T-helper 17 cell (primary cell): ENCODE results near the gene ZNF132. TPM values are rescaled to one million over a fixed set of nuclear protein-coding genes. Genes with fewer than 3 reads are reported as not detected.
"Not testable (repeated sequence)": the region's sequence is repeated elsewhere in the genome, so short reads cannot be mapped to it uniquely, and the experiment has no call there.

ENCODE experiments used
- ATAC-seq: fragments of 150-1000 bp; cut with Tn5 transposase; 2 replicates; pipeline ENCODE4 v1.10.0; 2021; ENCODE audit warnings: mild to moderate bottlenecking, moderate library complexity
- DNase-seq, 3 donors: peaks; one replicate each; pipeline versions ENCODE4 v3.0.0 to v3.0.0-alpha.2; 2020 to 2021
- H3K9me3 ChIP-seq: one replicate; pipeline ENCODE4 v1.7.0; 2013; ENCODE audit warnings: low read length, mild to moderate bottlenecking; ENCODE audit not compliant: control insufficient read depth, poor library complexity, severe bottlenecking
- H3K27ac Mint-ChIP-seq: one replicate; pipeline ENCODE4 v1.8.0; 2022; ENCODE audit warnings: mild to moderate bottlenecking, moderate library complexity, mixed read lengths
- H3K27me3 Mint-ChIP-seq: one replicate; pipeline ENCODE4 v1.8.0; 2022; ENCODE audit warnings: mixed read lengths
- H3K36me3 Mint-ChIP-seq: one replicate; pipeline ENCODE4 v1.8.0; 2022; ENCODE audit warnings: low read depth, mixed read lengths
- H3K4me1 Mint-ChIP-seq: one replicate; pipeline ENCODE4 v1.8.0; 2022; ENCODE audit warnings: mild to moderate bottlenecking, mixed read lengths
- H3K4me3 Mint-ChIP-seq: one replicate; pipeline ENCODE4 v1.8.0; 2022; ENCODE audit warnings: mild to moderate bottlenecking, moderate library complexity, mixed read lengths
- total RNA-seq, 4 donors: library from RNA in 2 of 4; stranded (reverse) in 2 of 4; gene quantifications; one replicate each; pipeline ENCODE4 v1.2.3 and lab custom pipeline; 2022 to 2026

Gene ZNF132
- total RNA-seq (1 to 10 TPM in 1 of 2 donors, under 1 TPM in 1; 0.76 to 1.7 TPM), total RNA-seq (lab: John Stamatoyannopoulos, UW) (2.9 to 3.2 reads per million in 2 donors)

DNA sequence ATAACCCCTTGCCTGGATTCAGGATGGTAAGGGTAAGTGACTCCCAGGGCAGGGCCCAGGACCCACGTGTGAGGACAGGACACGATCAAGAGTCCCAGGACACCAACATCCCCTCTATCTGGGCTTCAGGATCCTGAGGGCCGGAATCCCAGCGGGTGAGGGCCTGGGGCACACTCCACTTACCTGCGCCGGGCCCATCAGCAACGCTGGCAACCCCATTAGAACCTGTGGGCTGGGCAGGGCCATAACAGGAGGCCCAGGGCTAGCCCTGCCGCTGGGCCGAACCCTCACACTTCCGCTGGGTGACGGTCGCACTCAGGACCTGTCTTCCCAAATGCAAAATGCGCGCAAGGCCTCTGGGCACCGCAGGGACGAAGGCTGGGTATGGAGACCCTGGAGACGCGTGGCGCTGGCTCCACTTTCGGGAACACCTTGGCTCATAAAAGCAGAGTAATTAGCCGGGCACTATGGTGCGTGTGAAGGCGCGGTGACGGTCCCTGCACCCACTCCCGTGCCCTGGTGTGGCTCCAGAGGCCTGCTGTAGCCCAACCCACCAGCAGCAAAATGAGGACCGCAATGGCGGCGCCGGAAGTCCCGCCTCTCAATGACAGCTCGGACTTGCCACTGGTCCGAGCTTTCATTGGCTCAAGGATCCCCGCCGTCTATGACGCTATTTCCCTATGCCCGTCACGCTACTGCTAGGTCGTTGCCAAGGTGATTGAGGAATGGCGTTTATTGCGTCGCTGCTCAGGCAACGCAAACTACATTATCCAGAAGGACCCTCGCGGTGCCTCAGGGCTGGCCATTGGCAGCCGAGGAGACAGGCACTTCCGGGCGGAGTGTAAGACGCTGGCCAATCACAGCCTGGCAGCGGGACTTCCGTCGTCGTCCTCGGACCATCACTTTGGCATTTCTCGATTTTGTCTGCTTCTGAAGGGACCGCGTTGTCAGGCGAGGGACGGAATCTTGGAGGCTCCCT, at the start of gene ZNF132:
ZNF132 (minus strand) TSS at position 578 of the 979 bp plus-strand sequence; CDS start at position 246, 332 bp downstream.
- peak; percentile 85 to 90 (median 88) for DNase-seq
- peak; percentile 97 for ATAC-seq
- peak within 1 kb of the TSS; percentile 84 for H3K4me3 Mint-ChIP-seq
- H3K9me3 ChIP-seq, result peaks cover 11% of the 10 kb centered on the region
- peak within 1 kb of the TSS; percentile 94 for H3K27ac Mint-ChIP-seq
- no peaks in the 10 kb centered on the region for H3K27me3 Mint-ChIP-seq
- no peaks in the 10 kb centered on the region for H3K36me3 Mint-ChIP-seq
- peaks cover 2% of the 10 kb centered on the region for H3K4me1 Mint-ChIP-seq

DNA sequence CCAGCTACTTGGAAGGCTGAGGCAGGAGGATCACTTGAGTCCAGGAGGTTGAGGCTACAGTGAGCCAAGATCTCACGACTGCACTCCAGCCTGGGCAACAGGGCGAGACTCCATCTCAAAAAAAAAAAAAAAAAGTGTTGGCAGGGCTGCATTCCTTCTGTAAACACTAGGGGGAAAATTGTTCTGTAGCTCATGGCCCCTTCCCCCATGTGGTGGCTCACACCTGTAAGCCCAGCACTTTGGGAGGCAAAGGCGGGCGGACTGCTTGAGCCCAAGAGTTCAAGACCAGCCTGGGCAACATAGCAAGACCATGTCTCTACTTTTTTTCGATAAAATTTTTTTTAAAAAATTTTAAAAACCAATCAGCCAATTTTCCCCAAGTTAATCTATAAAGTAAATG, 44.4 kb upstream of the ZNF132 start:
- not testable (repeated sequence) for ATAC-seq, H3K9me3 ChIP-seq, DNase-seq, H3K27ac Mint-ChIP-seq, H3K4me3 Mint-ChIP-seq, H3K36me3 Mint-ChIP-seq, H3K4me1 Mint-ChIP-seq, H3K27me3 Mint-ChIP-seq

DNA sequence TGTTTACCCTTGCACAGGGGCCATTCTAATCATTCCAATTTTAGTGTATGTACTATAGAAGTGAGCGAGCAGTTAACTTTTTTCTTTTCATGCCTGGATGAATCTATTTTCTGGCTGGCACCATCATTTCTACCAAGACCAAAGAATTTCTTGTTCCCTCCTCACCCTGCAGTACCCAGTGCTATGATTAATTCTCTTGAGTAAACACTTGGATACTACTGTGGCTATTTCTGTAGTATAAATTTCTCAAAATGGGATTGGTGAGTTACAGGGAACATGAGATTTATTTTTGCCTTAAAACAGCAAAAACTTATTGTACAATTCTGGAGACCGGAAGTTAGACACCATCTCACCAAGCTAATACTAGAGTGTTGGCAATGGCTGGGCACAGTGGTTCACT, 43.8 kb upstream of the ZNF132 start:
- Mint-ChIP-seq H3K27me3 (no peaks in the 10 kb centered on the region), H3K27ac (no peak overlapping the region), H3K4me3 (no peak overlapping the region), H3K4me1 (peaks cover 2% of the 10 kb centered on the region), H3K36me3 (peaks cover 3% of the 10 kb centered on the region)
- ATAC-seq, result no peak
- H3K9me3 ChIP-seq, result no peaks in the 10 kb centered on the region
- DNase-seq, result no peak

DNA sequence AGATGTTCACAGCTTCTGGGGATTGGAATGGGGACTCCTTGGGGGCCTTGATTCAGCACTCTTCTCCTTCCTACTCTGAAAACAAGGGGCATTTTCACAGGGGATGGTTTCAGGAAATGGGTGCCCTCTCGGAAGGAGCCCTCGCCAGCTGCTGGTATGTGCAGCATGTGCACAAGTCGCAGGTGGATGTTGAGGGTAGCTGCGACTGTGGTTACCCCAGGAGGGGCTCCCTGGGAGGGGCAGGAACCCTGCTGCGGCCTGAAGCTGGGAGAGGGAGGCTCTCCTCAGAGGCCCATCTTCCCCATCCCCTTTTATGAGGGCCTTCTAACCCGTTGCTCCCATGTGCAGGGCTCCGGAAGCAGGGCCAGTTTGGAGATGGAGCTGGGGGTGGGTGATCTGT, 42.4 kb upstream of the ZNF132 start:
- DNase-seq, result no peak
- Mint-ChIP-seq H3K4me3 (no peak overlapping the region), H3K36me3 (peaks cover 3% of the 10 kb centered on the region), H3K27me3 (no peaks in the 10 kb centered on the region), H3K27ac (no peak overlapping the region), H3K4me1 (peaks cover 5% of the 10 kb centered on the region)
- no peaks in the 10 kb centered on the region for H3K9me3 ChIP-seq
- ATAC-seq, result no peak

DNA sequence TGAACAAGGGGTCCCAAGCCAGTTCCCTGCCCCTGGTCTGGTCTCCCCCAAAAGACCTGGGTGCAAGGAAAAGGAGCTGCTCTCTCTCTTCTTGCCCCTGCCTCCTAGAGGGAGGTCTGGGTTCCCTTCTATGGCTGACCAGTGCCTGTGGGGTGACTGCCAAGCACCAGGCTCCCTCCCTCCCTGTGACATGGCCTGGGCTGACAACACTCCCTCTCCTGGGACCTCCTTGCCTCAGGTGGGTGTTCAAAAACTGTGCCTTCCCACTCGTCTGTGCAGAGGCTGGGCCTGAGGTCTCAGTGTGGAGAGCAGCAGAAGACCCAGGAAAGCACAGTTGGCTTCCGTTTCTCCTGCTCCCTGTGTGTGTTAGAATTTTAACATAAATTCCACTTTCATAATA, 40.9 kb upstream of the ZNF132 start:
- H3K4me1 Mint-ChIP-seq, result peaks cover 11% of the 10 kb centered on the region
- no peaks in the 10 kb centered on the region for H3K9me3 ChIP-seq
- DNase-seq (no peak), ATAC-seq (no peak)
- H3K27me3 Mint-ChIP-seq, result no peaks in the 10 kb centered on the region
- no peak overlapping the region for H3K27ac Mint-ChIP-seq
- H3K4me3 Mint-ChIP-seq, result no peak overlapping the region
- peaks cover 3% of the 10 kb centered on the region for H3K36me3 Mint-ChIP-seq

DNA sequence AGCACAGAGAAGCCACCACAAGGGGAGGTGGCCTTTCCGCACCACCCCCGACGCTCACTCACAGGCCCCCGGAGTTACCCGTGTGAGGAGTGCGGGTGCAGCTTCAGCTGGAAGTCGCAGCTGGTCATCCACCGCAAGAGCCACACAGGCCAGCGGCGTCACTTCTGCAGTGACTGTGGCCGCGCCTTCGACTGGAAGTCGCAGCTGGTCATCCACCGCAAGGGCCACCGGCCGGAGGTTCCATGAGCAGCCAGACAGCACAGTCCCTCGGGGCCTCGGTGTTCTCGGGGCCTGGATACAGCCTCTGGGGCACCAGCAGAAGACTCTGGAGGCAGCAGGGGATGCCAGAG, 40.5 kb upstream of the ZNF132 start:
- Mint-ChIP-seq H3K27me3 (no peaks in the 10 kb centered on the region), H3K4me3 (no peak overlapping the region), H3K27ac (no peak overlapping the region), H3K36me3 (peaks cover 3% of the 10 kb centered on the region), H3K4me1 (peaks cover 11% of the 10 kb centered on the region)
- ATAC-seq (no peak), DNase-seq (no peak)
- no peaks in the 10 kb centered on the region for H3K9me3 ChIP-seq

DNA sequence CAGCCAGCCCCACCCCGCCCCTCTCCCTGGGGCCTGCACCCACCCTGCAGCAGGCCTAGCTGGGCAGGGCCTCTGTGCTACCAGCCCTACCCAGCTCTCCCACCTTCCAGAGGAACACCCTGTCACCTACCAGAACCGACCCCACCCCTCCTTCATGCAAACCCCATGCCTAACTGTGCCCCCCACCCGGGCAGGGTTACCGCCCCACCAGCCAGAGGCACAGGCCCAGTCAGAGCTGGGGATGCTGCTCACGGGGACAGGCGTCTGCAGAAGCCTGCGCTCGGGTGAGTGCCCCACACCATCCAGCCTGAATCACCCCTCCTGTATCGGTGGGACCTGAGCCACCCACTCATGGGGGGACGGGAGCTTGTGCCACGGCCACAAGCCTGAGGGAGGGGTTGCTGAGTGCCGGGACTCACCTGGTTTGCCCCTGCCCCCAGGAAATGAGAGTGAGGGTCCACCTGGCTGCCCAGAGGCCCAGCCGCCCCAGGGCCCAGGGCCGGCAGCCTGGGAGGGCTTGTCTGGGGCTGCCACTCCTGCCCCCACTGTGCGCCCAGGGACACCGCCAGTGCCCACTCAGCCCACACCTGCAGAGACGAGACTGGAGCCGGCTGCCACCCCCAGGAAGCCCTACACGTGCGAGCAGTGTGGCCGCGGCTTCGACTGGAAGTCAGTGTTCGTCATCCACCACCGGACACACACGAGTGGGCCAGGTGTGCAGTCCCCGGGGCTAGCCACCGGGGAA, 40.0 kb upstream of the ZNF132 start:
- peaks cover 14% of the 10 kb centered on the region for H3K4me1 Mint-ChIP-seq
- H3K4me3 Mint-ChIP-seq, result no peak overlapping the region
- H3K27me3 Mint-ChIP-seq, result no peaks in the 10 kb centered on the region
- no peak overlapping the region for H3K27ac Mint-ChIP-seq
- H3K9me3 ChIP-seq, result no peaks in the 10 kb centered on the region
- peaks cover 3% of the 10 kb centered on the region for H3K36me3 Mint-ChIP-seq
- no peak for DNase-seq
- ATAC-seq, result no peak

DNA sequence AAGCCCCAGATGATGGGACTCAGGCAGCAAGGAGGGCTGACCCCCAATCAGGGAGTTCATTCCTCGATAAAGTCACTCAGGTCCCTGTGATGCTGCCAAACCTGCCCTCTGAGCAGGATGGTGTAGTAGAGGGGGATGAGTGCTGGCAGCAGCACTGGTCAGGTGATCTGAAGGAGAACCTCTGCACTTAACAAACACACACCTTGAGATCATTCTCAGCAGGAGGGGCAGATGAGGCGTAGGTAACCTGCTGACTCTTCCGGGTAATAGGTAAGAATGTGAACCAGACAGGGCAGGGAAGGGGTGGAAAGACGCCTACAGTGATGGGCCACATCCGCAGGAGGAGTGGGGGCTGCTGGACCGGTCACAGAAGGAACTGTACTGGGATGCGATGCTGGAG, 39.4 kb upstream of the ZNF132 start:
- H3K36me3 Mint-ChIP-seq, result peaks cover 3% of the 10 kb centered on the region
- H3K9me3 ChIP-seq, result no peaks in the 10 kb centered on the region
- ATAC-seq, result no peak
- peak overlapping the region; percentile 21 for H3K27ac Mint-ChIP-seq
- no peak overlapping the region for H3K4me3 Mint-ChIP-seq
- no peaks in the 10 kb centered on the region for H3K27me3 Mint-ChIP-seq
- DNase-seq, result no peak
- peaks cover 17% of the 10 kb centered on the region for H3K4me1 Mint-ChIP-seq

DNA sequence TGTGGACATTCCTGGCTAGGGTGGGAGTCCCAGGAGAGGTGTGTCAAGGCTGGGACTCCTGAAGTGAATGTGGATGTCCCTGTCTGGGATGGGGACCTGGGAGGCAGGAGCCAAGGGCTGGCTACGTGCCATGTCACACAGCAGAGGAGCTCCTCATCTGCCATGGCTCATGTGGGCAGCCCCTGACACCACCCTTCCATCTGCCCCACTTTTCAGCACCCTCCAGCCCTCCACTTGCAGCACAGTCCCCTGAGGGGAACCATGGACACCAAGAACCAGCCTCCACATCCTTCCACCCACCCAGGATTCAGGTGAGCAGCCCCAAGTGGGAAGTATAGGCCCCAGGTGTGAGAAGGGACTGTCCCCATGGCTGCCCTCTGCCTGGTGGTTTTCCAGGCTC, 37.9 kb upstream of the ZNF132 start:
- H3K9me3 ChIP-seq, result no peaks in the 10 kb centered on the region
- peaks cover 3% of the 10 kb centered on the region for H3K36me3 Mint-ChIP-seq
- ATAC-seq, result no peak
- no peaks in the 10 kb centered on the region for H3K27me3 Mint-ChIP-seq
- peak overlapping the region; percentile 47 for H3K4me3 Mint-ChIP-seq
- H3K4me1 Mint-ChIP-seq, result peaks cover 19% of the 10 kb centered on the region
- peak overlapping the region; percentile 21 for H3K27ac Mint-ChIP-seq
- no peak for DNase-seq

DNA sequence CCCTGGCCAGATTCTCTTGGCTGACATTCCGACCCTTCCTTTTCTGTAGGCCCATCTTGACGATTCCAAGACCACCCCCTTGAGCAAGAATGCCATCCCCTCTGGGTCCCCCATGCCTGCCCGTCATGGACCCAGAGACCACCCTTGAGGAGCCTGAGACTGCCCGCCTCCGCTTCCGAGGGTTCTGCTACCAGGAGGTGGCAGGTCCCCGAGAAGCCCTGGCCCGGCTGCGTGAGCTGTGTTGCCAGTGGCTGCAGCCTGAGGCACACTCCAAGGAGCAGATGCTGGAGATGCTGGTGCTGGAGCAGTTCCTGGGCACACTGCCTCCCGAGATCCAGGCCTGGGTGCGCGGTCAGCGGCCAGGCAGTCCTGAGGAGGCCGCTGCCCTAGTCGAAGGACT, 37.2 kb upstream of the ZNF132 start:
- ATAC-seq (no peak), DNase-seq (no peak)
- Mint-ChIP-seq H3K36me3 (peaks cover under 1% of the 10 kb centered on the region), H3K27me3 (no peaks in the 10 kb centered on the region), H3K27ac (peak overlapping the region; percentile 95), H3K4me3 (peak overlapping the region; percentile 90), H3K4me1 (peaks cover 19% of the 10 kb centered on the region)
- H3K9me3 ChIP-seq, result no peaks in the 10 kb centered on the region

DNA sequence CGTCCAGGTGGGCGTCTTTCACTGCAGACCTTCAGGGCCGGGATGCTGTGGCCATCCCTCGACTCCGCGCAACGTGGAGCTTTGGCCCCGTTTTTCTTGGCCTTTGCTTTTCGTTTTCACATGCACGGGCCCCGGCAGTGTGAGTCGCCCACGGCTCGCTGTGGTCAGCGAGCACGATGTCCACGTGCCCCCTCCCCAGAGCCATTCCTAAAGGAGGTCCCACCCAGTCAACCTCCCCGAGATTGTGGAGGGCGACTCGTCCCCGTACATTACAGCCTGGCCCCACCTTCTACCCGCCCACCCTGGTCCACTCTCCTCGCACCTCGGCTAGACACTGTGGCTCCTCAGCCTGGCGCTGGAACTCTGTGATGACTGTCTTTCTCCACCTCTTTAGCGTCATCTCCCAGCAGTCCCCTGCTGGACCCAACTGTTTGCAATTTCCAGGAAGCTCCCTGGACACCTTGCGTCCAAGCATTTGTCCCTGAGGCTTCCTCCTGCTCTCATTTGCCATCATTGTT, 36.6 kb upstream of the ZNF132 start:
- H3K4me1 Mint-ChIP-seq, result peaks cover 19% of the 10 kb centered on the region
- ATAC-seq (no peak), DNase-seq (no peak)
- H3K27me3 Mint-ChIP-seq, result no peaks in the 10 kb centered on the region
- H3K4me3 Mint-ChIP-seq, result peak overlapping the region; percentile 90
- H3K27ac Mint-ChIP-seq, result peak overlapping the region; percentile 95
- no peaks in the 10 kb centered on the region for H3K9me3 ChIP-seq
- H3K36me3 Mint-ChIP-seq, result no peaks in the 10 kb centered on the region

DNA sequence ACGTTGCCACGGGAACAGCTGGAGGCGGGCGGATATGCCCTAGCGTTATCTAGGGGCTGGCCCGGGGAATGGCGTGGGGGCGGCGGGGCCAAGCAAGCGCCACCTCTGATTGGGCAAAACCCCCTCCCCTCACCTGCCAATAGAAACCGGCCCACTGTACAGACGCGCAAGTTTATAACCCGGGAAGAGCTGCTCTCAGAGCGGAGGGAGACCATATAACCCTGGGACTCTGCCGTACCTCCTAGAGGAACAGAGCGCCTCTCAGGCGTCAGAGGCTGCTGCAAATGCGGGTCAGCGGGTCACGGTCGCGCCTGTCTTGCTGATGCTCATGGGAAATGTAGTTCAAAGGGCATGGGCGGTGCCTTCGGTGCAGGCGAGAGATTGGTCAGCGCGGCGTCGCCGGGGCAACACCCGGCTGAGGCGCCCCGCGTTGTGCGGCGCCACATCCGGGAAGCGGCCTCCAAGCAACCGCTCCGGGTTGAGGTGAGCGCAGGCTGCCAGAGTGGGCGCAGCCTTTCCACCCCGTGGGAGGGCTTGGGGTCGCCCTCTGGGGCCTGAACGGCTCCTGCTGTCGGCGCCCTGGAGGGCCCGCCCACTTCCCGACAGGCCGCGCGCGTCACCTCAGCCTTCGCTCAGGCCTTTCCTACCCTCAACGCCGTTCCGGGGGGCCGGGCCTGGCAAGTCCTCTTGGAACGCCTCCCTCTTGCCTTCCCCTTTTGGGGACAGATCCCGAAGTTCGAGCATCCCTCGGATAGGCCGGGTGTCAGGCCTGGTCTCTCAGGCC, 36.0 kb upstream of the ZNF132 start, which contains the start of gene ZNF446:
ZNF446 (plus strand) TSS at position 639 of the 784 bp plus-strand sequence. CDS start 867 bp downstream, outside the sequence.
- DNase-seq (peak; percentile 87 to 91 (median 91)), ATAC-seq (peak; percentile 87)
- H3K9me3 ChIP-seq, result no peaks in the 10 kb centered on the region
- no peaks in the 10 kb centered on the region for H3K36me3 Mint-ChIP-seq
- peaks cover 18% of the 10 kb centered on the region for H3K4me1 Mint-ChIP-seq
- H3K4me3 Mint-ChIP-seq, result peak within 1 kb of the TSS; percentile 90
- H3K27me3 Mint-ChIP-seq, result no peaks in the 10 kb centered on the region
- H3K27ac Mint-ChIP-seq, result peak within 1 kb of the TSS; percentile 95
